B cell (primary cell): ENCODE data around the gene POSTN.

ENCODE experiments used
- CTCF ChIP-seq: fragments of 200-600 bp; IDR thresholded peaks from one replicate; pipeline ENCODE4 v1.8.0; 2022; ENCODE audit warnings: antibody characterized with exemption, mild to moderate bottlenecking
- EZH2 ChIP-seq: IDR thresholded peaks from 2 replicates; pipeline ENCODE4 v1.6.1; 2012; ENCODE audit warnings: borderline replicate concordance, low read depth, mild to moderate bottlenecking, moderate library complexity, low read length; ENCODE audit not compliant: insufficient read depth, poor library complexity, severe bottlenecking

GRCh38 chr13:37576601-37577000 lies 22.0 kb downstream of the POSTN start:
- TF ChIP-seq EZH2, result no peak
- no peak for TF ChIP-seq CTCF
